Fibroblast of pulmonary artery (primary cell): ENCODE measurements around the gene IL19.

Experiments
- DNase-seq: peaks from one replicate; pipeline ENCODE4 v3.0.0-alpha.2; 2010; ENCODE audit warnings: low read depth
- H3K4me3 ChIP-seq: replicated peaks from 2 replicates; pipeline ENCODE4 v1.5.1; 2011; ENCODE audit warnings: low read depth, mild to moderate bottlenecking, control low read depth, low read length, moderate library complexity
- TF ChIP-seq, protein P1 (sequence below): IDR thresholded peaks from 2 replicates; pipeline ENCODE4 v1.5.1; 2011; ENCODE audit warnings: mild to moderate bottlenecking, control low read depth, low read length, inconsistent platforms; ENCODE audit errors: missing control alignments

The IL19 gene

DNA sequence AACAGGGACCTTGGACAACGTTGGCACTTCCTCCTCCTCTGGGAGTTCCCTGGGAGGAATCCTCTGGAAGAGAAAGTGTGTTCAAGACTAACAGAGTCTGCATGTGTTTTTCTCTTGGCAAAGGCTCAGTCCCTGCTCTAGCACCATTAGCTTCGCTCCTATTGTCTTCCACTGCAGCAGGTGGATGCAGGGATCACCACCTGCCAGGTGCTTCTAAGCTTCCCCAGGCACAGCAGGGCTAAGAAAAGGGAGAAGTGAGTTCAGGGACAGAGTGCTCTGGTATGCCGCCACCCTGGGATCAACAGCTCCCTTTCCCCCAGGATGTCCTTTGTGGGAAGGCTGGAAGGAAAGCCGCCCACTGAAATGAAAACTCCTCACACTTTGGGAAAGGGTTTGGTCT lies 50.9 kb downstream of the IL19 start:
- no peak overlapping the region for H3K4me3 ChIP-seq
- DNase-seq, result no peak
- TF ChIP-seq, protein P1, sequence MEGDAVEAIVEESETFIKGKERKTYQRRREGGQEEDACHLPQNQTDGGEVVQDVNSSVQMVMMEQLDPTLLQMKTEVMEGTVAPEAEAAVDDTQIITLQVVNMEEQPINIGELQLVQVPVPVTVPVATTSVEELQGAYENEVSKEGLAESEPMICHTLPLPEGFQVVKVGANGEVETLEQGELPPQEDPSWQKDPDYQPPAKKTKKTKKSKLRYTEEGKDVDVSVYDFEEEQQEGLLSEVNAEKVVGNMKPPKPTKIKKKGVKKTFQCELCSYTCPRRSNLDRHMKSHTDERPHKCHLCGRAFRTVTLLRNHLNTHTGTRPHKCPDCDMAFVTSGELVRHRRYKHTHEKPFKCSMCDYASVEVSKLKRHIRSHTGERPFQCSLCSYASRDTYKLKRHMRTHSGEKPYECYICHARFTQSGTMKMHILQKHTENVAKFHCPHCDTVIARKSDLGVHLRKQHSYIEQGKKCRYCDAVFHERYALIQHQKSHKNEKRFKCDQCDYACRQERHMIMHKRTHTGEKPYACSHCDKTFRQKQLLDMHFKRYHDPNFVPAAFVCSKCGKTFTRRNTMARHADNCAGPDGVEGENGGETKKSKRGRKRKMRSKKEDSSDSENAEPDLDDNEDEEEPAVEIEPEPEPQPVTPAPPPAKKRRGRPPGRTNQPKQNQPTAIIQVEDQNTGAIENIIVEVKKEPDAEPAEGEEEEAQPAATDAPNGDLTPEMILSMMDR, result no peak

DNA sequence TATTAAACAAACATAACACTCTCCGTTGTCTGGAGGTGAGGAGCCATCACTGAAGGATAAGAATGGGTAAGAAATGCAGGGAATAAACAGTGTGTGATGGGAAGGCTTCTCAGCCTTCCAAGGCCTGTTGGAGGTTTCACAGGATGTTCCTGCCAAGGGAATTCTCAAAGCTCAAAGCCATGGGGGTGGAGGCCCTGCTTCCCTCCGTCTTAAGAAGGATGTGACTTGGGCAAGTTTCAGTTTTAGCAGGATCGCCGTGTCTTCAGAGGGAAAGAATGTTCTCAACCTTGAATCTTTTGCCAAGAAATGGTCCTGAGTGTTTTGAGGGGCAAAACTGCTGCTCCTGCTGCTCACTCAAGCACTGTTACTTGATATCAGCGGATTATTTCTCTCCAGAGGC lies 53.2 kb downstream of the IL19 start:
- no peak overlapping the region for H3K4me3 ChIP-seq
- peak; percentile 83 for DNase-seq
- TF ChIP-seq, protein P1, result no peak

DNA sequence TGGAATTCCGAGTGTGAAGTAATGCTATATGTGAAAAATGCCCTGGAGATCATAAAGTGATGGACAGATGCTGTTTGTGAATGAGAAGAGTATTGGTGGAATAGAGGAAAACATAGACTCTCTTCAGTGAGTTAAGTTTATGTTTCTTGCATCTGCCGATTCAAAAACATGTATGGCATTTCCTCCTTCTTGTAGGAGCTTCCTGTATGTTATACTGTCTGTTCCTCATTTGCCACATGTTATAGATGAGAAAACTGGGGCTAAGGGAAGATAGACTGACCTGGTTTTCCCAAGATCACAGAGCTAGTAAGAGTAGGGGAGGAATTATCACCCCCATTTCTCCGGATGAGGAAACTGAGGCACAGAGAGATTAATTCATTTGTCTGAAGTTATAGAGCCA lies 53.8 kb downstream of the IL19 start:
- DNase-seq, result peak; percentile 72
- TF ChIP-seq, protein P1, result no peak
- H3K4me3 ChIP-seq, result no peak overlapping the region

DNA sequence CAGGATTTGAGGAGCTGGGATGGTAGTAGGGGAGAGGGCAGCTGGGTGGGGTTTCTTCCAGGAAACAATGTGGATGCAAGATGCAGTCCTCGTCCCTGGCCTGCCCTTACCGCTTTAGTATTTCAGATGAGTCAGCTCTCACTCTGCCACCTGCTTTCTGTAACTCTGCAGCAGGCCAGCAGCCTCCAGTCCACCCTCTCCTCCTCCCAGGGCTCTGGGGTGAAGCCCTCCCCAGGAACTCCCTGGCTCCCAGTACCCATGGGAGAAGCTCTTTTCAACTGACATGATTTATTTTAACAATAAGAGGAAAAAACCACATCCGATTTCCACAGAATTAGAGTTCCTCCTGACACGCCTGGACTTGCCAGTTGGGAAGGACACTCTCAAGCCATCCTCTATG lies 55.8 kb downstream of the IL19 start:
- TF ChIP-seq, protein P1, result no peak
- no peak overlapping the region for H3K4me3 ChIP-seq
- peak; percentile 24 for DNase-seq

DNA sequence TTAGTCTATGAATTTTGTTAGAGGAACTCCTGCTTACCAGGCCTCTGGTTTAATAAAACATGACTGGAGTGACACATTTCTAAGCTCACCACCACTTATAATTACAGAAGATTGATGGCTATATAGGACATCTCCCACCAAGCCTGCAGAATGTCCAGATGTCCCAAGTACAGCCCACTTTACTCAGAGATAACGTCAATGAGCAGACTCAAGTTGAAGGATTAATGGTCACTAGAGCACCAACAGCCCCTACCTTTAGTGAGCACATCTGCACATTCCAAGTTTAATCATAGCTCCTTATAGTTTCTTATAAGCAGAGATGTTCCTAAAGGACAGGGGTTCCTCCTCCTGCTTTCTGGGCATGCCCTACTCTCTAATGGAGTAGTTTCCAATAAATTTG lies 57.5 kb downstream of the IL19 start:
- DNase-seq, result no peak
- H3K4me3 ChIP-seq, result no peak overlapping the region
- TF ChIP-seq, protein P1, result no peak

DNA sequence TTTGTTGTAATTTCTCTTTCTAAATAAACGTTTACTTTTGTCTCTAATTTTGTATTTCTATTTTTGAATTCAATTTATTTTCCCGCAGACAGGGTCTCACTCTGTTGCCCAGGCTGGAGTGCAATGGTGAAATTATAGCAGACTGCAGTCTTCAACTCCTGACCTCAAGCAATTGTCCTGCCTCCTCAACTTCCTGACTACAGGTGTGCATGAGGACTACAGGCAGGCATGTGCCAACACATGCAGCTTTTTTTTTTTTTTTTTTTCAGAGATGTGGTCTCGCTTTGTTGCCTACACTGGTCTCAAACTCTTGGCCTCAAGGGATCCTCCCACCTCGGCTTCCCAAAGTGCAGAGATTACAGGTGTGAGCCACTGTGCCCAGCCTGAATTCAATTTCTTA lies 58.2 kb downstream of the IL19 start:
- H3K4me3 ChIP-seq, result no peak overlapping the region
- DNase-seq, result no peak
- TF ChIP-seq, protein P1, result peak; percentile 6

DNA sequence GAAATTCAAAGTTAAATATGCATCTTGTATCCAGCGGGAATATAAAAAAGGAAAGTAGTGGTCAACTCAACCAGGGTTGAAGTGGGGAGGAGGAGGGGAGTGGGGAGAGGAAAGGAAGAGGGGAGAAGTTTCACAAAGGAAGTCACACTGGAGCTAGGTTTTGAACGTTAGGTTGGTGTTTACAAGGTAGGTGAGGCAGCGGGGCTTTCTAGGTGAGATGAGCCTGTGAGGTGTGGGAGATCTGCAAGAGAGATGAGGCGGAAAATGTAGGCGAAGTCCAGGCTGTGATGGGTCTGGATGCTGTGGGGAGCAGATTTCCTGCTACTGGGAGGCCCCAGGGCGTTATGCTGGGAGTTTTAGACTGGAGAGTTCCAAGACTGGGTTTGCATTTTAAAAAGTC lies 58.7 kb downstream of the IL19 start:
- DNase-seq, result no peak
- TF ChIP-seq, protein P1, result no peak

More for the DNA sequence above, 58.7 kb downstream of the IL19 start:
- no peak overlapping the region for H3K4me3 ChIP-seq
